ENCODE results near the gene UBE2I.

UBE2I gene

DNA sequence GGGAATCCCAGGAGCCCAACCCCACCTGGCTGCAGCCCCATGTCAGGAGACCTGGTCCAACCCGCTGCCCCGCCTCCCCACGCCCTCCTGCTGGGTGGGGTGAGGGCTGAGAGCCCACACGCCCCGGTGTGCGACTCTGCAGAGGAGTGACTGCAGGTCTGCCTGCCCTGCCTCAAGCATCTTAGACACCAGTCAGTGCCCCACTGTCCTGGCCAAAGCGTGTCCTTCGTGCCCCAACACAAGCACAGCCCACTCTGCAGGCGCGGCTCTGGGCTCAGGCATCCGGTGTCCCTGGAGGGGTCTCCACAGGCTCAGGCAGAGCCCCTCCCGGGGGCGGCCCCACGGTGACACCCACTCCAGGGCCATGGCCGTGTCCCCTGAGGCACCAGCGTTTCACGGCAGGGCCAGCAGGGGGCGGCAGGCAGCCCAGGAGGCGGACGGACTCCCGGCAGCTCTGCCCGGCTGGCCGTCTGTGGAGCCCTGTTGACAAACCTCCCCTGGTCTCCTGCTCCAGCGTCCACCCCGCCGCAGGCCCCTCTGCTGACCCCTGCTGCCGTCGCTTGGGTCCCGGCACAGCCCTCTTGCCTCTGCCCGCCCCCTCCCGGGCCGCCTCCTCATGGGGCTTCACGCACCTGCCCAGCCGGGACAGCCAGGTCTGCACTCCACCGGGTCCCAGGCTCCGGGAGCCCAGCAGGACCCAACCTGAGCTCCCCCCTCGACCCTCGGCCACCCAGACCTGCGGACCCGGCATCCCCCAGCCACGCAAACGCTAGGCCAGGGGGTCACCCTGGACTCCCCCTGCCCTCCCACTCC is 8.6 kb upstream of the UBE2I start:
- Histone ChIP-seq H3K36me3 (ENCODE audit: control insufficient read depth in 2 of 2, insufficient read depth in 1 of 2, low read length in 2 of 2) (no peaks in the 10 kb centered on the region), H3K9me3 (ENCODE audit: control insufficient read depth, insufficient read depth, low read depth, low read length) (no peaks in the 10 kb centered on the region), H3K4me1 (ENCODE audit: control insufficient read depth, insufficient read depth, low read length) (no peaks in the 10 kb centered on the region), H3K4me3 (ENCODE audit: low read depth, low read length) (no peak overlapping the region), H3K27ac (ENCODE audit: extremely low read depth, low read depth, low read length) (no peak overlapping the region)
- ChIA-PET POLR2A (interaction anchor here (1.0 kb wide), 1 partner anchor 8 kb away, joined by 3 read pairs; the partner anchor contains the start of gene UBE2I), CTCF (interaction anchor here (0.5 to 3.3 kb wide), 11 partner anchors 10 to 1065 kb away, joined by 3 to 17 read pairs (median 4); no protein-coding TSS in a partner anchor)
- no peak for TF ChIP-seq ZNF324 (tag by site-specific recombination; IDR thresholded peaks at IDR 0.05)
- TF ChIP-seq ZNF514 (tag by site-specific recombination; IDR thresholded peaks at IDR 0.05), result no peak
- no peak for TF ChIP-seq ZNF292 (tag by site-specific recombination; IDR thresholded peaks at IDR 0.05; ENCODE audit: borderline replicate concordance, low read depth)
- no peak for TF ChIP-seq ZNF404 (tag by site-specific recombination; IDR thresholded peaks at IDR 0.05)
- no peak for TF ChIP-seq ZNF600 (tag by site-specific recombination; IDR thresholded peaks at IDR 0.05)
- TF ChIP-seq, protein P1, sequence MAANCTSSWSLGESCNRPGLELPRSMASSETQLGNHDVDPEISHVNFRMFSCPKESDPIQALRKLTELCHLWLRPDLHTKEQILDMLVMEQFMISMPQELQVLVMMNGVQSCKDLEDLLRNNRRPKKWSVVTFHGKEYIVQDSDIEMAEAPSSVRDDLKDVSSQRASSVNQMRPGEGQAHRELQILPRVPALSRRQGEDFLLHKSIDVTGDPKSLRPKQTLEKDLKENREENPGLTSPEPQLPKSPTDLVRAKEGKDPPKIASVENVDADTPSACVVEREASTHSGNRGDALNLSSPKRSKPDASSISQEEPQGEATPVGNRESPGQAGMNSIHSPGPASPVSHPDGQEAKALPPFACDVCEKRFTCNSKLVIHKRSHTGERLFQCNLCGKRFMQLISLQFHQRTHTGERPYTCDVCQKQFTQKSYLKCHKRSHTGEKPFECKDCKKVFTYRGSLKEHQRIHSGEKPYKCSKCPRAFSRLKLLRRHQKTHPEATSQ (tag by site-specific recombination; IDR thresholded peaks at IDR 0.05), result 0 out of 2 replicates have a peak, but pooled peaks have one; percentile 56
- peak; percentile 92 for TF ChIP-seq KLF1 (tag by site-specific recombination; IDR thresholded peaks at IDR 0.05)
- TF ChIP-seq, protein P2, sequence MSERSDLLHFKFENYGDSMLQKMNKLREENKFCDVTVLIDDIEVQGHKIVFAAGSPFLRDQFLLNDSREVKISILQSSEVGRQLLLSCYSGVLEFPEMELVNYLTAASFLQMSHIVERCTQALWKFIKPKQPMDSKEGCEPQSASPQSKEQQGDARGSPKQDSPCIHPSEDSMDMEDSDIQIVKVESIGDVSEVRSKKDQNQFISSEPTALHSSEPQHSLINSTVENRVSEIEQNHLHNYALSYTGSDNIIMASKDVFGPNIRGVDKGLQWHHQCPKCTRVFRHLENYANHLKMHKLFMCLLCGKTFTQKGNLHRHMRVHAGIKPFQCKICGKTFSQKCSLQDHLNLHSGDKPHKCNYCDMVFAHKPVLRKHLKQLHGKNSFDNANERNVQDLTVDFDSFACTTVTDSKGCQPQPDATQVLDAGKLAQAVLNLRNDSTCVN (tag by site-specific recombination; optimal IDR thresholded peaks at IDR 0.05), result peak; percentile 15
- TF ChIP-seq SP3 (tag by site-specific recombination; IDR thresholded peaks at IDR 0.05), result peak; percentile 87
- TF ChIP-seq ZNF248 (tag by site-specific recombination; IDR thresholded peaks at IDR 0.05), result no peak
- peak; percentile 92 for TF ChIP-seq ZIC2 (tag by site-specific recombination; IDR thresholded peaks at IDR 0.05)
- no peak for TF ChIP-seq ZNF175 (tag by site-specific recombination; IDR thresholded peaks at IDR 0.05)
- no peak for TF ChIP-seq GFI1B (tag by site-specific recombination; IDR thresholded peaks at IDR 0.05)
- no peak for TF ChIP-seq ZNF626 (tag by site-specific recombination; IDR thresholded peaks at IDR 0.05)
- no peak for TF ChIP-seq ZNF707 (tag by site-specific recombination; IDR thresholded peaks at IDR 0.05)
- TF ChIP-seq BCL11B (tag by site-specific recombination; IDR thresholded peaks at IDR 0.05; ENCODE audit: low read depth), result no peak; the same call in 1 of the 2 replicates
- TF ChIP-seq ZNF133 (tag by site-specific recombination; IDR thresholded peaks at IDR 0.05), result no peak
- TF ChIP-seq, protein P3, sequence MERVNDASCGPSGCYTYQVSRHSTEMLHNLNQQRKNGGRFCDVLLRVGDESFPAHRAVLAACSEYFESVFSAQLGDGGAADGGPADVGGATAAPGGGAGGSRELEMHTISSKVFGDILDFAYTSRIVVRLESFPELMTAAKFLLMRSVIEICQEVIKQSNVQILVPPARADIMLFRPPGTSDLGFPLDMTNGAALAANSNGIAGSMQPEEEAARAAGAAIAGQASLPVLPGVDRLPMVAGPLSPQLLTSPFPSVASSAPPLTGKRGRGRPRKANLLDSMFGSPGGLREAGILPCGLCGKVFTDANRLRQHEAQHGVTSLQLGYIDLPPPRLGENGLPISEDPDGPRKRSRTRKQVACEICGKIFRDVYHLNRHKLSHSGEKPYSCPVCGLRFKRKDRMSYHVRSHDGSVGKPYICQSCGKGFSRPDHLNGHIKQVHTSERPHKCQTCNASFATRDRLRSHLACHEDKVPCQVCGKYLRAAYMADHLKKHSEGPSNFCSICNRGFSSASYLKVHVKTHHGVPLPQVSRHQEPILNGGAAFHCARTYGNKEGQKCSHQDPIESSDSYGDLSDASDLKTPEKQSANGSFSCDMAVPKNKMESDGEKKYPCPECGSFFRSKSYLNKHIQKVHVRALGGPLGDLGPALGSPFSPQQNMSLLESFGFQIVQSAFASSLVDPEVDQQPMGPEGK (tag by site-specific recombination; IDR thresholded peaks at IDR 0.05), result peak; percentile 97
- peak; percentile 82; the same call in 1 of the 2 replicates for TF ChIP-seq ZNF423 (tag by site-specific recombination; IDR thresholded peaks at IDR 0.05)
- no peak for TF ChIP-seq ZNF114 (tag by site-specific recombination; IDR thresholded peaks at IDR 0.05)
- TF ChIP-seq ZNF76 (tag by site-specific recombination; IDR thresholded peaks at IDR 0.05; ENCODE audit: borderline replicate concordance, low read depth), result no peak; the same call in 1 of the 2 replicates
- TF ChIP-seq, protein P4, sequence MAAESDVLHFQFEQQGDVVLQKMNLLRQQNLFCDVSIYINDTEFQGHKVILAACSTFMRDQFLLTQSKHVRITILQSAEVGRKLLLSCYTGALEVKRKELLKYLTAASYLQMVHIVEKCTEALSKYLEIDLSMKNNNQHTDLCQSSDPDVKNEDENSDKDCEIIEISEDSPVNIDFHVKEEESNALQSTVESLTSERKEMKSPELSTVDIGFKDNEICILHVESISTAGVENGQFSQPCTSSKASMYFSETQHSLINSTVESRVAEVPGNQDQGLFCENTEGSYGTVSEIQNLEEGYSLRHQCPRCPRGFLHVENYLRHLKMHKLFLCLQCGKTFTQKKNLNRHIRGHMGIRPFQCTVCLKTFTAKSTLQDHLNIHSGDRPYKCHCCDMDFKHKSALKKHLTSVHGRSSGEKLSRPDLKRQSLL (tag by site-specific recombination; IDR thresholded peaks at IDR 0.05), result no peak
- TF ChIP-seq ZNF146 (tag by site-specific recombination; IDR thresholded peaks at IDR 0.05), result no peak
- TF ChIP-seq GLIS1 (tag by site-specific recombination; IDR thresholded peaks at IDR 0.05), result peak; percentile 45
- TF ChIP-seq ZNF677 (tag by site-specific recombination; IDR thresholded peaks at IDR 0.05), result no peak
- TF ChIP-seq MYNN (tag by site-specific recombination; IDR thresholded peaks at IDR 0.05; ENCODE audit: borderline replicate concordance), result no peak
- TF ChIP-seq ZBTB48 (tag by site-specific recombination; IDR thresholded peaks at IDR 0.05), result no peak; the same call in 1 of the 2 replicates
- TF ChIP-seq, protein P5, sequence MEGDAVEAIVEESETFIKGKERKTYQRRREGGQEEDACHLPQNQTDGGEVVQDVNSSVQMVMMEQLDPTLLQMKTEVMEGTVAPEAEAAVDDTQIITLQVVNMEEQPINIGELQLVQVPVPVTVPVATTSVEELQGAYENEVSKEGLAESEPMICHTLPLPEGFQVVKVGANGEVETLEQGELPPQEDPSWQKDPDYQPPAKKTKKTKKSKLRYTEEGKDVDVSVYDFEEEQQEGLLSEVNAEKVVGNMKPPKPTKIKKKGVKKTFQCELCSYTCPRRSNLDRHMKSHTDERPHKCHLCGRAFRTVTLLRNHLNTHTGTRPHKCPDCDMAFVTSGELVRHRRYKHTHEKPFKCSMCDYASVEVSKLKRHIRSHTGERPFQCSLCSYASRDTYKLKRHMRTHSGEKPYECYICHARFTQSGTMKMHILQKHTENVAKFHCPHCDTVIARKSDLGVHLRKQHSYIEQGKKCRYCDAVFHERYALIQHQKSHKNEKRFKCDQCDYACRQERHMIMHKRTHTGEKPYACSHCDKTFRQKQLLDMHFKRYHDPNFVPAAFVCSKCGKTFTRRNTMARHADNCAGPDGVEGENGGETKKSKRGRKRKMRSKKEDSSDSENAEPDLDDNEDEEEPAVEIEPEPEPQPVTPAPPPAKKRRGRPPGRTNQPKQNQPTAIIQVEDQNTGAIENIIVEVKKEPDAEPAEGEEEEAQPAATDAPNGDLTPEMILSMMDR (tag by site-specific recombination; IDR thresholded peaks at IDR 0.05), result peak; percentile 88
- TF ChIP-seq GLIS2 (tag by site-specific recombination; IDR thresholded peaks at IDR 0.05), result peak; percentile 85
- TF ChIP-seq SP2 (tag by site-specific recombination; IDR thresholded peaks at IDR 0.05), result peak; percentile 24
- peak; percentile 10; the same call in 1 of the 2 replicates for TF ChIP-seq ZNF654 (tag by site-specific recombination; IDR thresholded peaks at IDR 0.05; ENCODE audit: low read depth)

All from HEK293 (cell line).